IMR-90 (cell line): ENCODE measurements around the gene PAFAH1B1.

Experiments
- BHLHE40 ChIP-seq: fragments of 150-350 bp; IDR thresholded peaks from 2 replicates; pipeline ENCODE4 v1.6.1; 2016; ENCODE audit warnings: mild to moderate bottlenecking, low read depth, low read length
- CEBPB ChIP-seq: IDR thresholded peaks from 2 replicates; pipeline ENCODE4 v1.6.1; 2012; ENCODE audit warnings: low read depth, low read length, improper control_type of control experiment
- CHD1 ChIP-seq: IDR thresholded peaks from 2 replicates; pipeline ENCODE4 v1.6.1; 2012; ENCODE audit warnings: low read depth, low read length, improper control_type of control experiment
- FOS ChIP-seq: fragments of 150-350 bp; IDR thresholded peaks from 2 replicates; pipeline ENCODE4 v1.6.1; 2016; ENCODE audit warnings: low read depth, low read length
- MAFK ChIP-seq: IDR thresholded peaks from 2 replicates; pipeline ENCODE4 v1.6.1; 2012; ENCODE audit warnings: low read depth, low read length, improper control_type of control experiment
- MAZ ChIP-seq: IDR thresholded peaks from 2 replicates; pipeline ENCODE4 v1.6.1; 2012; ENCODE audit warnings: low read depth, mild to moderate bottlenecking, low read length, improper control_type of control experiment, moderate library complexity, borderline replicate concordance
- MXI1 ChIP-seq: IDR thresholded peaks from 2 replicates; pipeline ENCODE4 v1.6.1; 2012; ENCODE audit warnings: low read depth, mild to moderate bottlenecking, low read length, moderate library complexity, borderline replicate concordance
- NFE2L2 ChIP-seq: fragments of 150-350 bp; IDR thresholded peaks from 2 replicates; pipeline ENCODE4 v1.6.1; 2016; ENCODE audit warnings: low read depth, mild to moderate bottlenecking, low read length
- POLR2A ChIP-seq: IDR thresholded peaks from 2 replicates; pipeline ENCODE4 v1.6.1; 2012; ENCODE audit warnings: mild to moderate bottlenecking, low read depth, low read length
- RAD21 ChIP-seq: IDR thresholded peaks from 2 replicates; pipeline ENCODE4 v1.6.1; 2012; ENCODE audit warnings: low read length, improper control_type of control experiment
- SMC3 ChIP-seq: fragments of 150-350 bp; IDR thresholded peaks from 2 replicates; pipeline ENCODE4 v1.6.1; 2016; ENCODE audit warnings: low read depth, mild to moderate bottlenecking, antibody characterized with exemption, low read length, moderate library complexity
- USF2 ChIP-seq: fragments of 150-350 bp; IDR thresholded peaks from 2 replicates; pipeline ENCODE4 v1.6.1; 2017; ENCODE audit warnings: mild to moderate bottlenecking, antibody characterized with exemption, low read length, low read depth
- TF ChIP-seq, protein P1 (sequence below): conservative IDR thresholded peaks from 2 replicates; pipeline ENCODE4 v1.5.1; 2012; ENCODE audit warnings: mild to moderate bottlenecking, low read depth, low read length, improper control_type of control experiment
- TF ChIP-seq, protein P2 (sequence below): fragments of 150-350 bp; IDR thresholded peaks from 2 replicates; pipeline ENCODE4 v1.6.1; 2016; ENCODE audit warnings: low read depth, mild to moderate bottlenecking, low read length, moderate library complexity, borderline replicate concordance

- no peak for TF ChIP-seq CEBPB
- no peak for TF ChIP-seq POLR2A
- TF ChIP-seq, protein P1, sequence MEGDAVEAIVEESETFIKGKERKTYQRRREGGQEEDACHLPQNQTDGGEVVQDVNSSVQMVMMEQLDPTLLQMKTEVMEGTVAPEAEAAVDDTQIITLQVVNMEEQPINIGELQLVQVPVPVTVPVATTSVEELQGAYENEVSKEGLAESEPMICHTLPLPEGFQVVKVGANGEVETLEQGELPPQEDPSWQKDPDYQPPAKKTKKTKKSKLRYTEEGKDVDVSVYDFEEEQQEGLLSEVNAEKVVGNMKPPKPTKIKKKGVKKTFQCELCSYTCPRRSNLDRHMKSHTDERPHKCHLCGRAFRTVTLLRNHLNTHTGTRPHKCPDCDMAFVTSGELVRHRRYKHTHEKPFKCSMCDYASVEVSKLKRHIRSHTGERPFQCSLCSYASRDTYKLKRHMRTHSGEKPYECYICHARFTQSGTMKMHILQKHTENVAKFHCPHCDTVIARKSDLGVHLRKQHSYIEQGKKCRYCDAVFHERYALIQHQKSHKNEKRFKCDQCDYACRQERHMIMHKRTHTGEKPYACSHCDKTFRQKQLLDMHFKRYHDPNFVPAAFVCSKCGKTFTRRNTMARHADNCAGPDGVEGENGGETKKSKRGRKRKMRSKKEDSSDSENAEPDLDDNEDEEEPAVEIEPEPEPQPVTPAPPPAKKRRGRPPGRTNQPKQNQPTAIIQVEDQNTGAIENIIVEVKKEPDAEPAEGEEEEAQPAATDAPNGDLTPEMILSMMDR = no peak
- TF ChIP-seq NFE2L2 = no peak
- TF ChIP-seq MXI1 = no peak
- no peak for TF ChIP-seq RAD21
- no peak for TF ChIP-seq SMC3
- no peak for TF ChIP-seq FOS
- no peak for TF ChIP-seq MAFK
- TF ChIP-seq, protein P2, sequence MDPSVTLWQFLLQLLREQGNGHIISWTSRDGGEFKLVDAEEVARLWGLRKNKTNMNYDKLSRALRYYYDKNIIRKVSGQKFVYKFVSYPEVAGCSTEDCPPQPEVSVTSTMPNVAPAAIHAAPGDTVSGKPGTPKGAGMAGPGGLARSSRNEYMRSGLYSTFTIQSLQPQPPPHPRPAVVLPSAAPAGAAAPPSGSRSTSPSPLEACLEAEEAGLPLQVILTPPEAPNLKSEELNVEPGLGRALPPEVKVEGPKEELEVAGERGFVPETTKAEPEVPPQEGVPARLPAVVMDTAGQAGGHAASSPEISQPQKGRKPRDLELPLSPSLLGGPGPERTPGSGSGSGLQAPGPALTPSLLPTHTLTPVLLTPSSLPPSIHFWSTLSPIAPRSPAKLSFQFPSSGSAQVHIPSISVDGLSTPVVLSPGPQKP = no peak
- no peak for TF ChIP-seq USF2
- TF ChIP-seq BHLHE40 = no peak
- TF ChIP-seq CHD1 = no peak
- TF ChIP-seq MAZ = no peak
Measured at GRCh38 chr17:2692781-2693135, 99.3 kb downstream of the PAFAH1B1 start.
